GM20431 (cell line): Measurements from ENCODE around the gene APOLD1.
"Not testable (repeated sequence)": the region's sequence is repeated elsewhere in the genome, so short reads cannot be mapped to it uniquely, and the experiment has no call there.

ENCODE experiments used
- in situ Hi-C: fragments of 300-500 bp; cut with MseI, MboI; formaldehyde crosslinking; loops from one replicate; pipeline ENCODE4 v1.15.0; 2020; ENCODE audit warnings: low sequenced_read_pairs; ENCODE audit not compliant: unreplicated experiment

Gene APOLD1

GRCh38 chr12:12784911-12785814 lies at the start of gene APOLD1:
Gene APOLD1, plus strand, starts transcription at chr12:12785659. Its CDS starts 33 bp downstream, at chr12:12785692.
- in situ Hi-C loops: no loop called here

DNA sequence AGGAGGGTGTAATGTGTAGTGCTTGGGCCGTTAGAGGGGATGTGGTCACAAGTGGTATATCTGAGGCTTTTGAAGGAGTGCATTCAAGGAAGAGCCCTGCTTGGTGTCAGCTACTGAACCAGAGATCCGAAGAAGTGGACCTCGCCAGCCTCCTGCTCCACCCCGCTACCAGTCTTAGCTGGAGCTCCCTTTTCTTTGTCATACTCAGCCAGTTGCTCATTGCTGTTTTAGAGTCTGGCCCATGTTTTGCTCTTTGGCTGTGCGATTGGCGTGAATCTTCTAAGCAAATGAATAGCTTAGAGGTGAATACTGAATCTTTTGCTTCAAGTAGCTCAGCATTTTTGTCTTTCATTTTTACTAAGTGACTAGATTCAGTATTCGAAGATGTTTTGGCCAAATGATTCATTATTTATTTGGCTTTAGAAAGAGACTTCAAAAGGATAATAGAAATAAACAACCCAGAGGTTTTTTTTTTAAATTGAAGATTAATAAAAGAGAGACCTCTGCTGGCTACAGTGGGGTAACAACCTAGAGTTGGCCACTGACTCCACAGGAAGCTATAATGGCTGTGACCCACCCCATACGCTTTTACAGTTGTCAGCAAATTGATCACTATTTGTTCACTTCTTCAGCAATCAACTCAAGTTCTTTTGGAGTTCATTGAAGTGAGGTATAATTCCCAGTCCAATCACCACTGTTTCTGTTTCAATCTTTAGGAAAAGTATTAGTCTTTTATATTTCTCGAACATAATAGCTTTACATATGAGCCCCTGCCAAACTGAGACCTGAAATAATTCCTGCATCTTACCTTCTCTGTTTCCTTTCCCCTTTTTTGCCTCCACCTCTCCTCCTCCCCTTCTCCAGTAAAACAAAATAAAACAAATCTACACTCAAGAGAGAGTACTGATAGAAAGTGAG lies 48.4 kb upstream of the APOLD1 start:
- in situ Hi-C loops: no loop called here

DNA sequence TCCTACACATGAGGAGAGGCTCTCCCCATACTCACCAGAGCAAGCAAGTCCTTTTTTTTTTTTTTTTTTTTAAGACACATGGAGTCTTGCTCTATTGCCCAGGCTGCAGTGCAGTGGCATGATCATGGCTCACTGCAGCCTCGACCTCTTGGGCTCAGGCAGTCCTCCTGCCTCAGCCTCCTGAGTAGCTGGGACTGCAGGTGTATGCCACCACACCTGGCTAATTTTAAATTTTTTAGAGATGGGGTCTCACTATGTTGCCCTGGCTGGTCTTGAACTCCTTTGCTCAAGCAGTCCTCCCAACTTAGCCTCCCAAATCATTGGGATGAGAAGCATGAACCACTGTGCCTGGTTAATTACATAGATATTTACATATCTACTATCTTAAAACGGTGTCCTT lies 47.3 kb upstream of the APOLD1 start:
- in situ Hi-C loops: not testable (repeated sequence)

DNA sequence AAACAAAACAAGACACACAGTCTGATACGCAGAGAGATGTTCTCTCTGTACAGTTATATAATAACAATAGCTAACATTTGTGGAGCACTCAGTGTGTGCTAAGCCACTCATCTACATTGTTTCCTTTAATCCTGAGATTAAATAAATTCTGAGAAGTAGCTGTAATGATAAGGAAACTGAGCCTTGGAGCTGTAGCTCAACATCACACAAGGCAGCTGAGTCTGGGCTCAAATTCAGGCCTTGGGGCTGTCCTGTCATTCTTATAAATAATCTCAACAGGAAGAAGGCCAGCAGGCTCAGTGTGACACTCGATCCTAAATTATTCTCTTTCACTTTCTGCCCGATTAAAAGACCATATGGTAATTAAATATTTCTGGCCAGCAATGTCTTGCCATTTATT lies 43.8 kb upstream of the APOLD1 start:
- in situ Hi-C loops: no loop called here

GRCh38 chr12:12744546-12745305 lies 40.7 kb upstream of the APOLD1 start:
- in situ Hi-C loops: no loop called here

GRCh38 chr12:12745576-12746211 lies 39.8 kb upstream of the APOLD1 start:
- in situ Hi-C loops: no loop called here

- in situ Hi-C loops: no loop called here
Measured at GRCh38 chr12:12747278-12747677, 38.2 kb upstream of the APOLD1 start.

- in situ Hi-C loops: no loop called here
Measured at GRCh38 chr12:12748044-12748443, 37.4 kb upstream of the APOLD1 start.

DNA sequence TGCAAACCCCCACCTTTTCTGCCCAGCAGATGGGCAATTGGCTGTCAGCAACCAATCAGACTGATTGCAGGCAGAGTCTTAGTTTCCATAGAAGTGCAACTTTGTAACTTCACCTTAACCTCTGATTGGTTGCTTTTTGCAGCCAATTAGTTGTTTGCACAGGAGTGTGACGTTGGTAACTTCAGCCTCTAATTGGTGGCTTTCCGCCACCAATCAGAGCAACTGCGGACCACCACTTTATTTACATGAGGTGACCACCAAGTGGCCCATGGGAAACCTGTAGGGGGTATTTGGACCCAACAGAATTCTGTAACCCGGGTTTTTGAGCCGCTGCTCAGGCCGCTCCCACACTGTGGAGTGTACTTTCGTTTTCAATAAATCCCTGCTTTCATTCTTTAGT lies 36.0 kb upstream of the APOLD1 start:
- in situ Hi-C loops: no loop called here

DNA sequence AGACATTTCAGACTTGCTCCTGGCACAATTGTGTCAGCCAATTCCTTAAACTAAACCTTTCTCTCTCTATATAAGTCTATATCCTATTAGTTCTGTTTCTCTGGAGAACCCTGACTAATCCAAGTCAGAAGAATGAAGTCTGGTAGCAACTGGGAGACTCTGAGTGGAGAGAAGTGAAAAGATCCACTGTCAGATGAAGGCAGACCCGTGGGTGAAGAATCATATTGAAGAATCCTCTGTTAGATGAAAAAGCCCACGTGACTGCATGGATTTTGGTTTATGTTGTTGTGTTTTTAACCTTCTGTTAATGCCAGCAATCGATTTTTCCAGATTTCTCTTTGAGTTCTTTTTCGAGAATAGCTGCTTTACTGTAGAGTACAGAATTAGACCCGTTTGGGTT lies 29.5 kb upstream of the APOLD1 start:
- in situ Hi-C loops: no loop called here

- in situ Hi-C loops: no loop called here
Measured at GRCh38 chr12:12757121-12757520, 28.3 kb upstream of the APOLD1 start.

- in situ Hi-C loops: no loop called here
Measured at GRCh38 chr12:12759234-12759915, 26.1 kb upstream of the APOLD1 start.

GRCh38 chr12:12764824-12765223 lies 20.6 kb upstream of the APOLD1 start:
- in situ Hi-C loops: no loop called here

GRCh38 chr12:12770262-12770661 lies 15.2 kb upstream of the APOLD1 start:
- in situ Hi-C loops: no loop called here

DNA sequence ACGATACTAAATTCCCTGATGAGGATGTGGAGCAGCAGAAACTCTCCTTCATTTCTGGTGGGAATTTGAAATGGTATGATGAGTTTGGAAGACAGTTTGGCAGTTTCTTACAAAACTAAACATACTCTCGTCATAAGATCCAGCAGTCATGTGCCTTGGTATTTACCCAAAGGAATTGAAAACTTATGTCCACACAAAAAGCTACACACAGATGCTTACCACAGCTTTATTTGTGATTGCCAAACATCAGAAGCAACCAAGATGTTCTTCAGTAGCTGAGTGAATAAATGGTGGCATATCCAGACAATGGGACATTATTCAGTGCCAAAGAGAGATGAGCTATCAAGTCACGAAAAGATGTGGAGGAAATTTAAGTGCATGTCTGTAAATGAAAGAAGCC lies 10.7 kb upstream of the APOLD1 start:
- in situ Hi-C loops: no loop called here

GRCh38 chr12:12776261-12776660 lies 9.2 kb upstream of the APOLD1 start:
- in situ Hi-C loops: no loop called here

- in situ Hi-C loops: no loop called here
Measured at GRCh38 chr12:12777092-12777491, 8.4 kb upstream of the APOLD1 start.

GRCh38 chr12:12779007-12779406 lies 6.5 kb upstream of the APOLD1 start:
- in situ Hi-C loops: no loop called here

DNA sequence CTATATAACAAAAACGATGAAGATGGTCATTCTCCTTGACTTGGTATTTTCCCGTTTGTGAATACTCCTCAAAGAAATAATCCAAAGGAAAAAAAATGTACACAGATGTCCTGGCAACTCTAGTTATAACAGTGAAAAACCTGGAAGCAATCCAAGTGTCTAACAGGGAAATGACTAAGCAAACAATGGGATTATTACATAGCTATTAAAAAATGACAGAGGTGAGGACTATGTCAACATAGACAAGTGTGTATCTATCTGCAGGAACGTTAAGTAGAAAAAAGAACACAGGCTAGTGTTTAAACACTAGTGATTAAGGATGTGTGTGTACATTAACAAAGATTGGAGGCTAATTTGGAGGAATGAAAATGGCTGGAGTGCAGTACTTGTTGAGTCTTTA lies 5.9 kb upstream of the APOLD1 start:
- in situ Hi-C loops: no loop called here
